Astrocyte (in vitro differentiated cells and primary cell): ENCODE results near the gene DOCK3.

ENCODE experiments used
- EZH2 ChIP-seq: IDR thresholded peaks from 2 replicates; pipeline ENCODE4 v1.6.1; 2012; ENCODE audit warnings: mild to moderate bottlenecking, low read length, inconsistent platforms; ENCODE audit not compliant: insufficient read depth
- TF ChIP-seq, protein P1 (sequence below): IDR thresholded peaks from 2 replicates; pipeline ENCODE4 v1.5.1; 2011; ENCODE audit warnings: low read depth, mild to moderate bottlenecking, inconsistent platforms, low read length, moderate library complexity; ENCODE audit not compliant: insufficient read depth

DNA sequence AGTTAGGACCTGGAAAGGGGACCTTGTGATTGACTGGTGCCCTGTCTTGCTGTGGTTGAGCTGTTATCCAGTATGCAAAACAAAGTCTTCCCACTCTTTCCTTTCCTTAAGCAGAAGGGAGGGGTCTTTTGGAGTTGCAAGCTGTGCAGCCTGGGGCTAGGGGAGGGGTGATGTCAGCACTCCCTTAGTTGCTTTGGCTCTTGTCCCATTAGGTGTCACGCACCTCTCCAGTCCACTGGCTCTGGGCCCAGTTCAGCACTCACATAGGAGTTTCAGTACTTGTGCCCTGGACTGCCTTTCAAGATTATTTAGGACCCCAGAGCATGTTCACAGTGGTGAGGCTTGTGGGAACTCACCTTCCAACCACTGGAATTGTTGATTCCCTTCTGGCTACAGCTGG lies 238.5 kb downstream of the DOCK3 start:
- TF ChIP-seq, protein P1, sequence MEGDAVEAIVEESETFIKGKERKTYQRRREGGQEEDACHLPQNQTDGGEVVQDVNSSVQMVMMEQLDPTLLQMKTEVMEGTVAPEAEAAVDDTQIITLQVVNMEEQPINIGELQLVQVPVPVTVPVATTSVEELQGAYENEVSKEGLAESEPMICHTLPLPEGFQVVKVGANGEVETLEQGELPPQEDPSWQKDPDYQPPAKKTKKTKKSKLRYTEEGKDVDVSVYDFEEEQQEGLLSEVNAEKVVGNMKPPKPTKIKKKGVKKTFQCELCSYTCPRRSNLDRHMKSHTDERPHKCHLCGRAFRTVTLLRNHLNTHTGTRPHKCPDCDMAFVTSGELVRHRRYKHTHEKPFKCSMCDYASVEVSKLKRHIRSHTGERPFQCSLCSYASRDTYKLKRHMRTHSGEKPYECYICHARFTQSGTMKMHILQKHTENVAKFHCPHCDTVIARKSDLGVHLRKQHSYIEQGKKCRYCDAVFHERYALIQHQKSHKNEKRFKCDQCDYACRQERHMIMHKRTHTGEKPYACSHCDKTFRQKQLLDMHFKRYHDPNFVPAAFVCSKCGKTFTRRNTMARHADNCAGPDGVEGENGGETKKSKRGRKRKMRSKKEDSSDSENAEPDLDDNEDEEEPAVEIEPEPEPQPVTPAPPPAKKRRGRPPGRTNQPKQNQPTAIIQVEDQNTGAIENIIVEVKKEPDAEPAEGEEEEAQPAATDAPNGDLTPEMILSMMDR = no peak
- TF ChIP-seq EZH2 = no peak
